ENCODE results near the gene COPS9.

COPS9 gene

DNA sequence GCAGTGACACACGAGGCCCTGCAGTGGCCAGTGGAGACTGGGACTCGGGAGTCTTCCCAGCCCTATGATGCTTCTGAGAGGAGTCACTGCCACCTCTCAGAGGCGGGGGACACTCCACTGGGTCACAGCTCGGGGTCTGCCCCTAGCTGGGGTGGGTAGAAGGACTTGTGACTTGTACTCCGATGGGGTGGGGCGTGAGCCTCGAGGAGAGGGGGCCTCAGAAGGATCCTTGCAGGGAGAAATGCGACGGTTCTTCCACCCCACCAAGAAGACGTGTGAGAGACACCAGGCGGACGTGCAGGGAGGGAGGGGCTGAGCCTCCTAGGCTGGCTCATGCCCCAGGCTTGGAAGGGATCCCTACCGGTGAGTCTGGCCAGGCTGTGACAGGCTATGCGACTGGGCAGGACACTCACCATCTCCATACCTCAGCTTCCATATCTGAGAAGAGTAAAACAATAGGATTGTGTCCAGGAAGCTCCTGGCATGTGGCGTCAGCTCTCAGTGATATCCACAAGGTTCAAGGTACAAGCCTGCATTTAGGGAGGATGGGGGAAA is 15.4 kb upstream of the COPS9 start:
- peak in 1 of 56 donors; percentile 18 for DNase-seq

DNA sequence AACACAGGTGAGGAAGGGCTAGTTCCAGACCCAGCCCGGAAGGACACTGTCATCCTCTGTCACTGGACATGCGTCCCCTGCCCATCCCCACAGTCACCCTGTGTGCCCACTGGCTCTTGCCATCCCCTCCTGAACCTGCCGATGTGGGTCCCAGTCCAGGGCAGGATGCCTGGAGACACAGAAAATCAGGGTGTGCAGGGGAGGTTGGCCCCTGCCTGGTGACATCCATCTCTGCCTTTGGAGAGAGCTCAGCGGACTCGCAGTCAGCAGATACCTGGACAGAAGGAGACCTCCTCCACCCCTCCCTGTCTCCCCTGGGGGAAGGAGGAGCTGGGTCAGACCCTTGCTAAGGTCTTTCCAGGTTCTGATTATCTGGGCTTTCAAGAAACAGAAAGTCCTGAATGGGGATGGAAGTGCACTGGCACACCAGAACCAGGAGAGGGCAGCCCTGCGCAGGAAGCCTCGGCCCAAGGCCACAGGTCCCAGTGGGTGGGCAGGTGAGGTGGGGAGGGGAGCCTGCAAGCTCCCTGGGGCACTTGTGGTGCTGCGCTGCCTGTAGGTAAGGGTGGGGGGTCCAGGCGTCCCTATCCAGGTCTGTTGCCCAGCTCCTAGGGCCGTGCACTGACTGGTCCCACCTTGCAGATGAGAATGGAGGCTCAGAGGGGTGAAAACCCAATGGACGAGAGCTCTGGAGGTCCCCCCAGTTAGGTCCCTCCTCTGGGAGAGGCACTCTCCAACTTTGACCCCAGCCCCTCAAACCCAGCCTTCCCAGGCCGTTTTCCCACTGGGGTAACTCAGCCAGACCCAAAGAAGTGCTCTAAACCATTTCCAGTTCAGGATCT is 14.1 kb upstream of the COPS9 start:
- peak in 34 of 56 donors; percentile 5 to 65 (median 27) for DNase-seq

DNA sequence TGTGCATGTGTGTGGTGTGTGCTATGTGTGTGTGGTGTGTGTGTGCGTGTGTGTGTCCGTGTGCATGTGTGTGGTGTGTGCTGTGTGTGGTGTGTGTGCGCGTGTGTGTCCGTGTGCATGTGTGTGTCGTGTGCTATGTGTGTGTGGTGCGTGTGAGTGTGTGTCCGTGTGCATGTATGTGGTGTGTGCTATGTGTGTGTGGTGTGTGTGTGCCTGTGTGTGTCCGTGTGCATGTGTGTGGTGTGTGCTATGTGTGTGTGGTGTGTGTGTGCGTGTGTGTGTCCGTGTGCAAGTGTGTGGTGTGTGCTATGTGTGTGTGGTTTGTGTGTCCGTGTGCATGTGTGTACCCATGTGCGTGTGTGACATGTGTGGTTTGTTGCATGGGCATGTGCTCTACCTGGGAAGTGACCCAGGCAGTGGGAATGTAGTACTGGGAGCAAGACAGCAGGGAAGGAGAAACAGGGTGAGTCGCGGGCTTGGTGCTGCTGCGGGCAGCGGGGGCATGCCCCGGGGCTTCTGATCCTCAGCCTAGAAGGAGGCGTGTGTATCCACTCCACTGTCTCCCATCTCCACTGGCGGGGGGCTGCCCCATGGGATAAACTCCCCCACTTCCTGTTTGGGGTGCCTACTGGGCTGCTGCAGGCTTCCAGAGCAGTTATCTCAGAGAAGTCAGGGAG is 11.9 kb upstream of the COPS9 start:
- DNase-seq: no peak

DNA sequence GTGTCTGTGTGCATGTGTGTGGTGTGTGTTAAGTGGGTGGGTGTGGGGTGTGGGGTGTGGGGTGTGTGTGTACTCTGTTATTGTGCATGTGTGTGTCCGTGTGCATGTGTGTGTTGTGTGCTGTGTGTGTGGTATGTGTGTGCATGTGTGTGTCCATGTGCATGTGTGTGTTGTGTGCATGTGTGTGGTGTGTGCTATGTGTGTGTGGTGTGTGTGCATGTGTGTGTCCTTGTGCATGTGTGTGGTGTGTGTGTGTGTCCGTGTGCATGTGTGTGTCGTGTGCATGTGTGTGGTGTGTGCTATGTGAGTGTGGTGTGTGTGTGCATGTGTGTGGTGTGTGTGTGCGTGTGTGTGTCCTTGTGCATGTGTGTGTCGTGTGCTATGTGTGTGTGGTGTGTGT is 11.3 kb upstream of the COPS9 start:
- DNase-seq: no peak

DNA sequence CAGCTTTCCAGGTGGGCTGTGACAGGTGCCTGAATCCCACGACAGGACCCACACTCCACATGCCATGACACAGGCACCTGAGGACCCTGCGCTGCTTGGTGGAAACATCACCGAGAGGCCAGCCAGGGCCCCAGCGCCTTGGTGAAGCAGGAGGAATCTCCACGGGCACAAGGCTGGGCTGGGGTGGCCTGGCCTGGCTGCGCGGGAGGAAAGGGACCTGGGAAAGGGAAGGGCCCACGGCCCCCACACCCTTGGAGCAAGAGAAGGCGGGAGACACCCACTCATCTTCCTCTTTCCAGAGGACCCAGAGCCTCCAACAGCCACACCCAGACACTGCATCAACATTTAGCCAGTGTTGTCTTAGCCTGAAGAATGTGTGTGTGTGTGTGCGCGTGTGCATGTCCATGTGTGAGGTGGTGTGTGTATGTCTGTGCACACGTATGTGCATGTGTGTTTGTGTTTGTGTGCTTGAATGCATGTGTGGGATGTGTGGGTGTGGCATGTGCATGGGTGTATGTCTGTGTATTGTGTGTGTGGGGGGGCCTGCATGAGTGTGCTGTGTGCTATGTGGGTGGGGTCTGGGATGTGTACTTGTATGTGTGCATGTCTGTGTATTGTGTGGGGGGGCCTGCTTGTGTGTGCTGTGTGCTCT is 10.6 kb upstream of the COPS9 start:
- DNase-seq: no peak

DNA sequence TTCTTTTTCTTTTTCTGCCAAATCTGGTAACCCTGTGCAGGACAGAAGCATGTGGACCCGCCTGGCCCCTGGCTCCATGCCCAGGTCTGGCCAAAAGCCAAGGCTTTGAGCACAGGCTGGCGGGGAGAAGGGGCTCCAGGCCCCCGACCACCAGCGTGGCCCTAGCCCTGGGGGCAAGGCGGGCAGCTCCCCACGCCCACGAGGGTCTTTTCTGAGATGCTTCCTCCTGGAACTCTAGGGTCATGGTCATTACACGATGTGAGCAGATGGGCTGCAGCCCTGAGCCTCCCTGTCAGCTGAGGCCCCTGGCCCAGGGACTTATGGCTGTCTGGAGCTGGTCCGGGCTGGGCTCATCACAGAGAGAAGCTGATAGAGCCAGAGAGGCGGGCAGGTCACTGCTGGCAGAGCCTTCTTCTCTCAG is 10.0 kb upstream of the COPS9 start:
- DNase-seq: no peak

DNA sequence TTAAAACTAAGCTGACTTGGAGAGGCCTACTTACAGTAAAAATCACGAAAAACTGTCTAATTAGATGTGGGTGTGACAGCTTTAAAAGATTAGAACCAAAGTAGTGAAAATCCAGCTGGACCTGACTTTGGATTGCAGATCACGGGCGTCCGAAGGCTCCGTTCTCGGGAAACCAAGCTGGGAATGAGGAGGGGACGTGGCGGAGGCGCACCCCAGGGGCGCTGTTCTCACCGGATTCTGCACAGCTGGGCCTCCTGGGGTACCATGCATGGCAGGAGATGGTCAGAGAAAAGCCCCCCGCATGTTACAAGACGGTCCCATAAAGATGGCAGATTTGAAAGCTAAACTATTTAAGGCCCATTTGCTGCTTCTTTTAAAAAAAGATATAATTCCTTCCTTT is 9.4 kb upstream of the COPS9 start:
- no peak for DNase-seq

DNA sequence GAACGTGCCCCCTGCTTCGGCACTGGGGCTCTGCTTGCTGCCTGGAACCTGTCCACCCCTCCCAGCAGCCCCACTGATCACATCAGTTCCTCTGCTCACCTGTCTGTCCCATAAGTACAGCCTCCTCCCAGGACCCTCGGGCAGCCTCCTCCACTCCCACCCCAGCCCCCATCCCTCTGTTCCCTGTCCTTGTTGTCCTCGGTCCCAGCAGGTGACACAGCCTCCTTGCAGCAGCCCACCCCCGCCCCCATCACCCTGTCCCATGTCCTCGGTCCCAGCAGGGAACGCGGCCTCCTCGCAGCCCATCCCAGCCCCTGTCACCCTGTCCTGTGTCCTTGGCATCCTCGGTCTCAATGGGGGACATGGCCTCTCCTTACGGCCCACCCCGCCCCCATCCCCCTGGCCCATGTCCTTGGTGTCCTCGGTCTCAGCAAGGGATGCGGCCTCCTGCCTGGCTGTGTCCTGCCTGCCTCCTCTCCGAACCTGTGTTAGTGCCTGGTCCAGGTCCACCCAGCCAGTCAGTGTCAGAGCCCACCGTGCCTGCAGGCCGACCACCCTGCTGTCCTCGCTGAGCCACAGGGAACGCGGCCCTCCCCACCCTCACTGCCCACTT is 8.7 kb upstream of the COPS9 start:
- no peak for DNase-seq

DNA sequence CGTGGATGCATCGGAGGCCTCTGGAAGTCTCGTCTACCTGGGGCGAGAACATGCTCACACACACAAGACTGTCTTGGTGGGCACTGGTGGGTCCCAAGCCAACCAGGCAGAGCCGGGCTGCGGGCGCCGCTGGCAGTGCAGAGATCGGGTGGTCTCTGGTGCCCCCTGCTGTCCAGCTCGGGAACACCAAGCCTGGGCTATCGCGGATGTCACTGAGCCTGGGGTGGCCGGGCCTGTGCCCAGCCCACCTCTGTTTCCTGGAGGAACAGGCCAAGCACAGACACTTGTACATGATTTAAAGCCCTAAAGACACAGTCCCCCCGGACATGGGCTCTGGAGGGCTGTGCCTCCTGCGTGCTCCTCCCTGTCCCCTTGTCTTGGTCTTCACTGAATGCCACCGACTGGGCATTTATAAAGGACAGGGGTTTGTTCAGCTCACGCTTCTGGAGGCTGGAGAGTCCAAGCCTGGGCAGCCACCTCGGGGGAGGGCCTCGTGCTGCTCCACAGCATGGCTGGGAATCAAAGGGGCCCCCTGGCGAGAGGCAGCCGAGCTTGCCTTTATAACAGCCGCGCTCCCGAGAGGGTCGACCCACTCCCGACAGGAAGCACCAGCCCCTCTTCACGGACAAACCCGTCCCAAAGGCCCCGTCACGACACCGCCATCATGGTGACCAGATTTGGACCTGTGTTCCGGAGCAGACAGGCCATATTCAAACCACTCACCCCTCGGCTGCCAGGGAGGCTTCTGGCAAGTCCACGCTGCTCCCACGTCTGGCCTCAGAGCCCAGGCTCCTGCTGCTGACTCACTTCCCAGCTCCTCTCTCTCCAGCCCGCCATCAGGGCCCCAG is 7.9 kb upstream of the COPS9 start:
- DNase-seq: peak in 51 of 56 donors; percentile 13 to 88 (median 61)

DNA sequence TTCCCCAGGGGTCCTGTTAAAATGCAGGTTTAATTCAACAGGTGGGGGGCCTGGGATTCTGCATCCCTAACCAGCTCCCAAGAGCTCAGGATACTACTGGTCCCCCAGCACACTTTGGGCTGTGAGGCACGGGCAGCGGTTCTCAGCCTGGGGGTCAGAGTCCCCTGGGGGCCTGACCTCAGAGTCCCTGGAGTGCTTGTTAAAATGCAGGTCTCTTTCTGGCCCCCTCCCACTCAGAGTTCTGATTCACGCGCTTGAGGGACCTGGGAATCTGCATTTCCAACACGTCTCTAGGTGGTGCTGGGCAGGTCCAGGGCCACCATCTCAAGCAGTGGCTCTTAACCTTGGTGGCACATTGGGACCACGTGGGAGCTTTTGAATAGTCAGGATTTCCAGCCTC is 7.2 kb upstream of the COPS9 start:
- no peak for DNase-seq

DNA sequence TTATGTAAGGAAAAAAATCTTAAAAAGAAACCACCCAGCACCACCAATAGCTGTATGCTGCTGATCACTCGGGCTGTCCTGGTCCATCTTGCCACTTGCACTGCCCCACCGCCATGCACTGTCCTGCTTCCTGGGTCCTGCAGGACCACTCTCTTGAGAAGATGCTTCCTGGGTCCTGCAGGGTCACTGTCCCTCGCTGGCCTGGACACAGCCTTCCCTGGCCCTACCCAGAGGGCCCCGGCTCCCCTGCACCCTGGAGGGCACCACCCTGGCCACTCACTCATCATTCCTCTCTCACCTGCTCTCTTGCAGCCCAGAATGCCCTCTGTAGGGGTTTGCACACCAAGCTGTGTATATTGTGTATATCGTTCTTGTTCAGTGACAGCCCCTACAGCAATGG is 6.8 kb upstream of the COPS9 start:
- no peak for DNase-seq

DNA sequence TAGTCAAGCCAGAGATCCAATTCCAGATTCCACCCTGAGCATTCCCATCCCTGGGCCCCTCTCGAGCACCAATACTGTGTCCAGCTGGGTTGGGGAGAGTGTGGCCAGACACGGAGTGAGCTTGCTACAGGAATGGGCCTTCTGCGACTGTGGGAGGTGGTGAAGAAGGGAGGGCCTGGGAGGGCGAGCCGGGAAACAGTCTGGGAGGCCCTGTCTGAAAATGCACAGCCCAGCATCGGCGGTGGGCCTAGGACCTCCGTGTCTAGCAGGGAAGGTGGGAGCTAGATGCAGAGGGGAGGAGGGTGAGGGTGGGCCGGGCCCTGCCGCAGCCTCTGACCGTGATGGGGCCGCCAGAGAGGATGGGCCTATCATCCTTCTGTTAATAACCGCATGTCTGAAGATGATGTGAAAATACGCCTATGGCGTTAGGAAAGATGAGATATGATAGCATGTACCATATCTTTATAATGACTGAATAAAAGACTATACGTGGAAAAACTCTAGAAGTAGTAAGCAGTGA is 6.2 kb upstream of the COPS9 start:
- DNase-seq: no peak

DNA sequence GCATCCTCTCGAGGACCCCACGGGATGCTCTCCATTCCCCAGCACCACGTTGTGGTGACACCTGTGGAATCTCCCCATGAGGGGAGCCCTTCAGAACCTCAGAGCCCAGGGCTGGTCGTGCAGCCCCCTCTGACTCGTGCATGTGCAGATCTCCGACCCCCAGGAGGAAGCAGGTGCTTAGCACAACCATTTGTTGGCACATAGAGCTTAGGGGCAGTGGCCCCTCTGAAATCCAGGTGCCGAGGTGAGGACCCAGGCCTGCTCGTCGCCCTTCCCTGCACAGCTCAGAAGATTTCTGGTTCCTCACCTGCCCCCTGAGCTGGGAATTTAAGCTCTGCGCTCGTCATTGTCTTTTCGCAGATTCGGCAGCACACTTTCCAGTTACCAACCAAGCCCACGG is 5.6 kb upstream of the COPS9 start:
- DNase-seq: no peak

DNA sequence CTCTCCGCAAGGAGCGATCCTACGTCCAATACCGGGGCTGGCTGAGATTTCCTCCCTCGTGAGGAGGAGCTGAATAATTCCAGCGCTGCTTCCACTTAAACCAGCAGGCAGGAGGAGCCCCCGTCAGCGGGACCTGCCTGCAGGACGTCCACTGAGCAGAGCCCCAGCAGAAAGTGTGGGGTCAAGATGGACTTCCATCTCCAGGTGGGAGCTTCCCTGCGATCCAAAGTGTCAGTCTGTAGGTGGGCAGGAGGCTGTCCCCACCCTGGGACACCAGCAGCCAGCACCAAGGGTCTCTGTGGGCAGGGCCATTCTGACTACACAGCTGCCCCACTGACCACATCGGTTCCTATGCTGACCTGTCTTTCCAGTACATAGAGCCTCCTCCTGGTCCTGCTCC is 4.8 kb upstream of the COPS9 start:
- no peak for DNase-seq

DNA sequence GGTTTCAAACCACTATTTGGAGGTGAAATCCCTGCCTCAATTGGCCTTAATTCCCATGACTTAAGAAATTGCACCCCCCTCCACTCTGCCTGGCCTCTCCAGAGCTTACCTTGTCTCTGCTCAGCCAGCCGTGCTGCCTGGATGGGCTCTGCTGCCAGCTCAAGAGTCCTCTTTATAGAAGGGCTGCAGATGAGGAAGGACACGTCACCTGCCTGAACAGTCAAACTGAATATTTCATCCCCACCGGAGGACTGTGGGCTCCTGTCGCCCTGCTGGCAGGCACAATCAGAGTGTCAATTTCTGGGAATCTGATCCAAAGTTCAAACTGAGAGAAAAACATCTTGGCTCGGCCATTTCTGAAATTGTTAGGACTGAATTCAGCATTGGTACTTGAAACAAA is 4.4 kb upstream of the COPS9 start, which contains the start of gene OTOS:
TSS of gene OTOS (minus strand) at position 148 of the 400 bp plus-strand sequence. CDS start 332 bp downstream, outside the sequence.
- DNase-seq: peak in 1 of 56 donors; percentile 19

DNA sequence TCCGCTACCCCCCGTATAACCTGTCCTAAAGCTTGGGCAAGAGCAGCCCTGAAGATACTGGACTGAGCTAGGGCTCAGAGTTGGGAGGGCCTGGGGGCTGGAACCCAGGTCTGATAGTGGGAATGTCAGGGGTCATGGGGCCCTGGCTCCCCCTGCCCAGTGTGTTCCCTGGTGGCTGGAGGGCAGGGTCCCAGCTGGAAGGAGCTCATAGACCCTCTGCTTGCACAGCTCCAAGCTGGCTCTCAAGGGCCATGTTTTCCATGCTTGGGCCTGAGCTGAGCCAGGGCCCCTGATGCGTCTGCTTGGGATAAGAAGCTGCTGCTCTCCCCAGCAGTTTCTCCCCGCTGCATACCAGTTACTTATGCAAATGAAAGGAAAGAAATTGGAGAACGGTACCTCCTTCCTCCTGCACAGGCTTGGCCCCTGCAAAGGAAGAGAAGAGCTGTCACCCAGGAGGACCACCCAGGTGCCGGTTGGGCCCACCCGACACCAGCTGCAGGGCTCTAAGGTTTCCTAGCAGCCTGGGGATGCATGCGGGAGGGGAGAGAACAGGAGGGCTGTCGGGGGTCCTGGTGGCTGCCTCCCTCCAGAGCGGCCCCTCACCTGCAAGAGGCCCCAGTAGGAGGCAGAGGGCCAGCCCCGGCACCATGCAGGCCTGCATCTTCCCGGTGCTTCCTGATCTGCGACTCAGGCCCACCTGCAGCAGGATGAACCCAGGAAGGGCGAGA is 3.7 kb upstream of the COPS9 start:
- no peak for DNase-seq

DNA sequence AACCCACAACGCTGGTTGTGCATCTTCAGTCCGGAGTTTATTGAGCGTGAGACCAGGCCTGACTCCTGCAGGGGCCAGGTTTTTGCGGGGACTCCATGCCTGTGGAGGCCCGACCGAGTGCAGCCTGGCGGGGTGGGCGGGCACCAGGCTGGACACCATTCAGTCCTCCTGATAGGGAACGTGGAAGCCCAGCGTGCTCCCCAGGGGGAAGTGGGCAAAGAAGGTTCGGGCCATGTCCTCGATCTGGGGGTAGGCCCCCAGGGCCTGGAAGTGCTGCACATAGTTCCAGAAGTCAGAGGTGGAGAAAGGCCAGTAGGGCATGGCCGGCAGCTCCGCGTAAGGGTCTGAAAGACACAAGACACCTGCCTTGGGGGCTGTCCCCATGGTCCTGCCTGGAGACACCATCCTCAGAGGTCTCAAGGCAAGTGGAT is 2.9 kb upstream of the COPS9 start:
- DNase-seq: no peak

DNA sequence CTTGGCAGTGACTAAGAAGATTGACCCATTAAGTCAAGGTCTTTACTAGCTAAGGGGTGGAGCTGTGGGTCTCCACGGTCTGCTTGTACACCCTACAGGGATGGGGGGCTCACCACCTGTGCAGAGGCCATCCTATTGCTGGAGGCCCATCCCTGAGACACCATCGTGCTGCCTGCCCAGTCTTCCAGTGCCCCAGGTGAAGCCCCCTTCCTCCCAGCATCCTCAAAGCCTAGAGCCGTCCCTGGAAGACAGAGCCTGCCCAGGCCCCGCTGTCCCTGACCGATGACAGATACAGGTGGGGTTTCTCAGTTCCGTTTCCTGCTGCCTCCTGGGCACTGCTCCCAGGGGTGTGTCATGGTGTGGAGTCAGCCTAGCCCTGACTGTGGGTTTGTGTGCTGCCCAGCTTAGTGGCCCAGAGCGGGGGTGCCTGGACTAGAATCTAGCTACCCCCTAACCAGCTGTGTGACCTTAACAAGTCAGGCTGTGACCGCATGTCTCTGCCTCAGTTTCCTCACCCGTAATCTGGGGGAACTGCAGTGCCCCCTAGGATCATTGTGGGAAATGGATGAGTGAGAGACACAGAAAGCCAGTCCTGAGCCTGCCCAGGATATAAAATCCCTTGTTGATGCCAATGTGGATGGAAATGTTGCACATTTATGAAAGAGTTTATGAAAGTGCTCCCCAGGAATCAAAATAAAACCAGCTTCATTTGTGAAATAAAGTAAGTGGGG is 2.3 kb upstream of the COPS9 start:
- DNase-seq: no peak

Data from nucleus accumbens (tissue), 56 donors.